ENCODE data around the gene DYDC1.
"Not testable (repeated sequence)": the region's sequence is repeated elsewhere in the genome, so short reads cannot be mapped to it uniquely, and the experiment has no call there.

The DYDC1 gene

DNA sequence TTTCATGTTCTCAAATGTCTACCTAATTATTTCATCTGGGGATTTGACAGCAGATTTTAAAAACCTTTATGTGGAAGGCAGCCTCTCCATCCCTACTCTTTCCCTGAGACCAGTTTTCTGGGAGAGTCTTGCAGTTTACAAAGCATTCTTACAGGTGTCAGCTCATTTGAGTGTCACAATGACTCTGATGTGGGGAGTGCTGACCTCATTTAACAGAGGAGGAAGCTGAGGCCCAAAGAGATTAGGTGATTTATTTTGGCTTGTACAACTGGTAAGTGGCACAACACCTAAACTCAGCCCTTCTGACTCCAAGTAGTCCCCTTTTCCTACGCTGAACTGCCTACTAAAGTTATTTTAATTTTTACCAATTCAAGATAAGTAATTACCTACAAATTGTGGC is 33.8 kb downstream of the DYDC1 start:
- Histone ChIP-seq H2AFZ (ENCODE audit: low read depth, low read length) (no peak overlapping the region), H3K27me3 (ENCODE audit: insufficient read depth, low read length) (peaks cover 2% of the 10 kb centered on the region), H3K9me3 (ENCODE audit: low read length) (no peaks in the 10 kb centered on the region), H3K36me3 (ENCODE audit: insufficient read depth, low read length) (no peaks in the 10 kb centered on the region), H3K4me3 (ENCODE audit: low read length) (no peak overlapping the region), H3K4me1 (ENCODE audit: insufficient read depth, low read length) (peaks cover 4% of the 10 kb centered on the region)

DNA sequence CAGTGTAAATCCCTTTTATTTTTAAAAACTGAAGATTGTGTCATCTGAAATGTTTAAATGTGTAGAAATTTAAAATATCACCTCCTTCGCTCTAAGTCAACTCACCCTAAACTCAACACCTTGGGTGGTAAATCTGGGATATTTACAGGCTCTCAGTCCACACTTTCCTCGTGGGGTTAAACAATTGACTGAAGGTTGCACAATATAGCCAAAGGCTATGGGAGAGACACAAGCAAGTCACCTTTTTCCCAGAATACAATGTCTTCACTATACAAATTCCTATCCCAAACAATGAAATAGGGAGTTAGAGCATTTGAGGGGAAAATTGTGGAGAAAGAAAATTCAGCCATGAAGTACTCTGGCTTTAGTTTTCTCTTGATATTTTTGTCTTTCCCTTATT is 34.4 kb downstream of the DYDC1 start:
- Histone ChIP-seq H3K4me1 (ENCODE audit: insufficient read depth, low read length) (peaks cover 4% of the 10 kb centered on the region), H3K4me3 (ENCODE audit: low read length) (no peak overlapping the region), H3K27me3 (ENCODE audit: insufficient read depth, low read length) (peaks cover 2% of the 10 kb centered on the region), H3K9me3 (ENCODE audit: low read length) (no peaks in the 10 kb centered on the region), H3K36me3 (ENCODE audit: insufficient read depth, low read length) (no peaks in the 10 kb centered on the region), H2AFZ (ENCODE audit: low read depth, low read length) (no peak overlapping the region)

- Histone ChIP-seq H3K27me3 (ENCODE audit: insufficient read depth, low read length) (peaks cover 2% of the 10 kb centered on the region), H2AFZ (ENCODE audit: low read depth, low read length) (no peak overlapping the region), H3K4me1 (ENCODE audit: insufficient read depth, low read length) (peaks cover 4% of the 10 kb centered on the region), H3K4me3 (ENCODE audit: low read length) (no peak overlapping the region), H3K9me3 (ENCODE audit: low read length) (no peaks in the 10 kb centered on the region), H3K36me3 (ENCODE audit: insufficient read depth, low read length) (no peaks in the 10 kb centered on the region)
Measured at GRCh38 chr10:80321183-80321582, 35.4 kb downstream of the DYDC1 start.

DNA sequence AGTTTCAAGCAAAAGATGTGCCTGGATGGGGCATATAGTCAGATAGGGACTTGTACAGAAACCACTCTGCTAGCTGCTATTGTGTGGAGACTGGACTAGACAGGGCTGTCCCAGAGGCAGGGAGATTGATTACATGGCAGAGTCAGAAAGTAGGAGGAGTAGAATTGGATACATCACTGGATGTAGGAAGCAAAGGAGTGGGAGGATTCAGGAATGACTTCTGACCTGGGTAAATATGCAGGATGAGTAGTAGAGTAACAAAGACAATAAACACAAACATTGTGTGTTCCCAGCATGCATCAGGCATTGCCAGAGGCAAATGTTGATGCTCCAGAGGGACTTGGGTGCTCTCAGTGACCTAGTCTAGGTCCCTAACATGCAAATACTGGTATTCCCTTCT is 36.2 kb downstream of the DYDC1 start:
- no peak overlapping the region for H3K4me3 ChIP-seq (ENCODE audit: low read length)
- H3K4me1 ChIP-seq (ENCODE audit: insufficient read depth, low read length), result peaks cover 4% of the 10 kb centered on the region
- H3K36me3 ChIP-seq (ENCODE audit: insufficient read depth, low read length), result no peaks in the 10 kb centered on the region
- peaks cover 2% of the 10 kb centered on the region for H3K27me3 ChIP-seq (ENCODE audit: insufficient read depth, low read length)
- H2AFZ ChIP-seq (ENCODE audit: low read depth, low read length), result no peak overlapping the region
- no peaks in the 10 kb centered on the region for H3K9me3 ChIP-seq (ENCODE audit: low read length)

GRCh38 chr10:80319725-80320290 is 36.7 kb downstream of the DYDC1 start:
- Histone ChIP-seq H2AFZ (ENCODE audit: low read depth, low read length) (no peak overlapping the region), H3K9me3 (ENCODE audit: low read length) (no peaks in the 10 kb centered on the region), H3K4me1 (ENCODE audit: insufficient read depth, low read length) (peaks cover 4% of the 10 kb centered on the region), H3K36me3 (ENCODE audit: insufficient read depth, low read length) (no peaks in the 10 kb centered on the region), H3K4me3 (ENCODE audit: low read length) (no peak overlapping the region), H3K27me3 (ENCODE audit: insufficient read depth, low read length) (peaks cover 2% of the 10 kb centered on the region)

GRCh38 chr10:80319318-80319717 is 37.2 kb downstream of the DYDC1 start:
- Histone ChIP-seq H3K4me3 (ENCODE audit: low read length) (no peak overlapping the region), H3K36me3 (ENCODE audit: insufficient read depth, low read length) (no peaks in the 10 kb centered on the region), H3K27me3 (ENCODE audit: insufficient read depth, low read length) (peaks cover under 1% of the 10 kb centered on the region), H2AFZ (ENCODE audit: low read depth, low read length) (no peak overlapping the region), H3K4me1 (ENCODE audit: insufficient read depth, low read length) (peaks cover 4% of the 10 kb centered on the region), H3K9me3 (ENCODE audit: low read length) (no peaks in the 10 kb centered on the region)

GRCh38 chr10:80318742-80319141 is 37.8 kb downstream of the DYDC1 start:
- no peaks in the 10 kb centered on the region for H3K36me3 ChIP-seq (ENCODE audit: insufficient read depth, low read length)
- H3K9me3 ChIP-seq (ENCODE audit: low read length), result no peaks in the 10 kb centered on the region
- H3K4me1 ChIP-seq (ENCODE audit: insufficient read depth, low read length), result peaks cover 4% of the 10 kb centered on the region
- no peak overlapping the region for H2AFZ ChIP-seq (ENCODE audit: low read depth, low read length)
- no peak overlapping the region for H3K4me3 ChIP-seq (ENCODE audit: low read length)
- H3K27me3 ChIP-seq (ENCODE audit: insufficient read depth, low read length), result no peaks in the 10 kb centered on the region

- H3K4me3 ChIP-seq (ENCODE audit: low read length), result no peak overlapping the region
- H3K9me3 ChIP-seq (ENCODE audit: low read length), result no peaks in the 10 kb centered on the region
- H3K27me3 ChIP-seq (ENCODE audit: insufficient read depth, low read length), result no peaks in the 10 kb centered on the region
- H3K36me3 ChIP-seq (ENCODE audit: insufficient read depth, low read length), result no peaks in the 10 kb centered on the region
- H3K4me1 ChIP-seq (ENCODE audit: insufficient read depth, low read length), result no peaks in the 10 kb centered on the region
- no peak overlapping the region for H2AFZ ChIP-seq (ENCODE audit: low read depth, low read length)
Measured at GRCh38 chr10:80315391-80315790, 41.2 kb downstream of the DYDC1 start.

DNA sequence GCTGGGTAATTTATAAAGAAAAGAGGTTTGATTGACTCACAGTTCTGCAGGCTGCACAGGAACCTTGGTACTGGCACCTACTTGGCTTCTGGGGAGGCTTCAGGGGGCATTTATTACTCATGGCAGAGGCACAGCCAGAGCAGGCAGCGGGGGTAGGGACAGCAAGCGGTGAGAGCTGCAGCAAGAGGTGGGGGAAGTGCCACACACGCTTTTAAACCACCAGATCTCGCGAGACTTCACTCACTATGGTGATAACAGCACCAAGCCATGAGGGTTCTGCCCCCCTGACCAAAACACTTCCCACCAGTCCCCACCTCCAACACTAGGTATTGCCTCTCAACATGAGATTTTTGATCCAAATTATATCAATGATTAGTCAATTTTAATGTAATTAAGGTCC is 43.0 kb downstream of the DYDC1 start:
- Histone ChIP-seq H3K27me3 (ENCODE audit: insufficient read depth, low read length) (no peaks in the 10 kb centered on the region), H3K4me3 (ENCODE audit: low read length) (no peak overlapping the region), H3K9me3 (ENCODE audit: low read length) (no peaks in the 10 kb centered on the region), H3K36me3 (ENCODE audit: insufficient read depth, low read length) (no peaks in the 10 kb centered on the region), H2AFZ (ENCODE audit: low read depth, low read length) (no peak overlapping the region), H3K4me1 (ENCODE audit: insufficient read depth, low read length) (no peaks in the 10 kb centered on the region)

GRCh38 chr10:80305989-80306388 is 50.6 kb downstream of the DYDC1 start:
- not testable (repeated sequence) for H3K9me3 ChIP-seq (ENCODE audit: low read length); H3K4me1 ChIP-seq (ENCODE audit: insufficient read depth, low read length); H3K27me3 ChIP-seq (ENCODE audit: insufficient read depth, low read length); H3K4me3 ChIP-seq (ENCODE audit: low read length); H2AFZ ChIP-seq (ENCODE audit: low read depth, low read length); H3K36me3 ChIP-seq (ENCODE audit: insufficient read depth, low read length)

- no peaks in the 10 kb centered on the region for H3K4me1 ChIP-seq (ENCODE audit: insufficient read depth, low read length)
- no peaks in the 10 kb centered on the region for H3K27me3 ChIP-seq (ENCODE audit: insufficient read depth, low read length)
- H3K36me3 ChIP-seq (ENCODE audit: insufficient read depth, low read length), result no peaks in the 10 kb centered on the region
- H3K4me3 ChIP-seq (ENCODE audit: low read length), result no peak overlapping the region
- no peak overlapping the region for H2AFZ ChIP-seq (ENCODE audit: low read depth, low read length)
- H3K9me3 ChIP-seq (ENCODE audit: low read length), result no peaks in the 10 kb centered on the region
Measured at GRCh38 chr10:80296942-80297341, 59.6 kb downstream of the DYDC1 start.

- H3K4me3 ChIP-seq (ENCODE audit: low read length), result no peak overlapping the region
- no peaks in the 10 kb centered on the region for H3K36me3 ChIP-seq (ENCODE audit: insufficient read depth, low read length)
- H3K9me3 ChIP-seq (ENCODE audit: low read length), result no peaks in the 10 kb centered on the region
- no peaks in the 10 kb centered on the region for H3K4me1 ChIP-seq (ENCODE audit: insufficient read depth, low read length)
- no peak overlapping the region for H2AFZ ChIP-seq (ENCODE audit: low read depth, low read length)
- no peaks in the 10 kb centered on the region for H3K27me3 ChIP-seq (ENCODE audit: insufficient read depth, low read length)
Measured at GRCh38 chr10:80292607-80293239, 63.8 kb downstream of the DYDC1 start.

DNA sequence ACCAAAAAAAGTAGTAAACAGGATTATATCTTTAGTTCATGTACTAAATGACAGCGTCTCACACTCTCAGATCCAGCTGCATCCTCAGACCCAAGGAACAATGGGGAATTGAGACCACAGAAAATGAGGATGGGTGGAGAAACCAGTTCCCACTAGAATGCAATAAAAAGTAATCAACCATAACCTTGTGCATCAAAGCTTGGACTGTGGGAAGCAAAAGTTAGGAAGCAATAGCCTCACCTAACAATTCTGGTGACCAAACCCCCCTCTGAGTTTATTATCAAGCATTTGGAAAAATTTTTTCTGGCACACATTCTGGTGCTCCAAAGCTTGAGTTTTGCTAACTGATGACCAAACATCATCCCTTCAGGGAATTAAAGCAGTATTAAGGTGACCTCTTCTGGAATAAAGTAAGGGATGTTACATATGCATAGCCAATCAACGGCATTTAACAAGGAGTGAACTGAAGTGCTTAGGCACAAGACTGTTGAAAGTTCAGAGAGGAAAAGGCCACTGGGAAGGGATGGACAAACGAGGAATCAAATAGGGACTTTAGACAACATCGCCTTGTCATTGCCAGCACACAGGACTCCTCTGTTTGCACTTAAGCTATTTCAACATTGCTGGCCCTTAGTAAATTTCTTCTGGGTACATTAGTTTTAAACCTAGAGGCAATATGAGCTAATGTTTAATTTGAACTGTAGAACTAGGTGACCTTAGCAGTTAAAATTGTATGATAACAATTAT is 65.9 kb downstream of the DYDC1 start:
- no peaks in the 10 kb centered on the region for H3K36me3 ChIP-seq (ENCODE audit: insufficient read depth, low read length)
- H2AFZ ChIP-seq (ENCODE audit: low read depth, low read length), result no peak overlapping the region
- no peaks in the 10 kb centered on the region for H3K27me3 ChIP-seq (ENCODE audit: insufficient read depth, low read length)
- H3K4me1 ChIP-seq (ENCODE audit: insufficient read depth, low read length), result no peaks in the 10 kb centered on the region
- H3K4me3 ChIP-seq (ENCODE audit: low read length), result no peak overlapping the region
- no peaks in the 10 kb centered on the region for H3K9me3 ChIP-seq (ENCODE audit: low read length)

Measured in neuron (in vitro differentiated cells).